Erythroblast (primary cell): ENCODE results near the gene STXBP4.

Source experiments
- GATA1 ChIP-seq: IDR thresholded peaks from 2 replicates; pipeline ENCODE4 v1.6.1; 2011; ENCODE audit warnings: low read depth, mild to moderate bottlenecking, control low read depth, low read length, moderate library complexity
- POLR2A ChIP-seq: IDR thresholded peaks from 2 replicates; pipeline ENCODE4 v1.6.1; 2011; ENCODE audit warnings: mild to moderate bottlenecking, low read length

GRCh38 chr17:54976316-54976715 lies 7.8 kb downstream of the STXBP4 start:
- TF ChIP-seq POLR2A (no peak), GATA1 (no peak)
